Fibroblast of pulmonary artery (primary cell): ENCODE results near the gene ECI1.

Source experiments
- DNase-seq: peaks from one replicate; pipeline ENCODE4 v3.0.0-alpha.2; 2010; ENCODE audit warnings: low read depth
- H3K4me3 ChIP-seq: replicated peaks from 2 replicates; pipeline ENCODE4 v1.5.1; 2011; ENCODE audit warnings: low read depth, mild to moderate bottlenecking, control low read depth, low read length, moderate library complexity
- CTCF ChIP-seq: IDR thresholded peaks from 2 replicates; pipeline ENCODE4 v1.5.1; 2011; ENCODE audit warnings: mild to moderate bottlenecking, control low read depth, low read length, inconsistent platforms; ENCODE audit errors: missing control alignments

The ECI1 gene

DNA sequence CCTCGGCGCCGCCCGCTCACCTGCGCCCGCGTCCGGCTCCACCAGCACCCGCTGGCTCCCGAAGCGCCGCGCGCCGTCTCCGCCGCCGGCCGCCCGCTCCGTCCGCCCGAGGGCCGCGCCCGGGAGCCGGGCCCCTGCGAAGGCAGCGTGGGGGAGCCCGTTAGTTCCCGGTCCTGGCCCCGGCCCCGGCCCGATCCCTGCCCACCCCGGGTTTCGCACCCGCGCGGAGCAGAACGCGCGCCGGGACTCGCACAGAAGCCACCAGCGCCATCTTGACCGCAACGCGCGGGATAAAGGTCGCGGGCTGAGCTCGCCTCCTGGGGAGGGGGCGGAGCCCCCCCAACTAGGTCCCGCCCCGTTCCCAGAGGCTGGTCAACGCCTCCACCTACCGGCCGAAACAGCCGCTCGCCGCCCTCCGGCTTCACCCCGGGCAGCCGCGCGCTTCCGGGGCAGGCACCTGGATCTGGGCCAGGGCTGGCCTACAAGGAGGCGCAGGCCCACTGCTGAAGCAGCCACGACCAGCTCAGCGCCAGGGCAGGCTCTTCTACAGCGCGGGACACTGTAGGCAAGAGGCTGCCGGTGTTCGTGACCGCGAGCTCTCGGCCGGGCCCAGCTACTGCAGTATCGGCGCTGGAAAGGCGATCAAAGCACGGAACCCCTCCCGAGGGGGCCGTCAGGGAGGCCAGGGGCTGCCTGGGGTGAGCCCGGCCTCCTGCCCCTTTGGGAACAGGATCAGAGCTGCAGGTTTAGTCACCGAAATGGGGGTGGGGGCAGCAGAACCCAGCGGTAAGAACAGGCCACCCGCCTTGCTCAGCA lies at the start of gene ECI1:
TSS of gene ECI1 (minus strand) at position 292 of the 816 bp plus-strand sequence. CDS start at position 271, 21 bp downstream.
- H3K4me3 ChIP-seq: peak within 1 kb of the TSS; percentile 68
- DNase-seq: peak; percentile 96
- peak; percentile 51 for TF ChIP-seq CTCF

DNA sequence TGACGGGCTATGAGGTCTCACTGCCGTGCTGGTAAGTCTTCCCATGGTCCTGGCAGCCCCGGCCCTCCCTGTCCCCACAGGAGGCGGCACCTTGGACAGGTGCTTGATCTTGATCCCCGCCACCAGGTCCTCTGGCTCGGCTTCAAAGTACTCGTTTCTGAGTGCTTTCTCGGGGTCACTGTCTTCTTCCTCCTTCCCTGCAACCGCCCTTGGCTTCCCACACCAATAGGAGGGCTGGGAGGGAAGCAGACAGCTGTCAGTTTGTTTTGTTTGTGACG lies 48.5 kb upstream of the ECI1 start:
- H3K4me3 ChIP-seq: no peak overlapping the region
- TF ChIP-seq CTCF: no peak
- no peak for DNase-seq

GRCh38 chr16:2299121-2299914 lies 47.9 kb upstream of the ECI1 start:
- TF ChIP-seq CTCF: no peak
- no peak for DNase-seq
- no peak overlapping the region for H3K4me3 ChIP-seq

DNA sequence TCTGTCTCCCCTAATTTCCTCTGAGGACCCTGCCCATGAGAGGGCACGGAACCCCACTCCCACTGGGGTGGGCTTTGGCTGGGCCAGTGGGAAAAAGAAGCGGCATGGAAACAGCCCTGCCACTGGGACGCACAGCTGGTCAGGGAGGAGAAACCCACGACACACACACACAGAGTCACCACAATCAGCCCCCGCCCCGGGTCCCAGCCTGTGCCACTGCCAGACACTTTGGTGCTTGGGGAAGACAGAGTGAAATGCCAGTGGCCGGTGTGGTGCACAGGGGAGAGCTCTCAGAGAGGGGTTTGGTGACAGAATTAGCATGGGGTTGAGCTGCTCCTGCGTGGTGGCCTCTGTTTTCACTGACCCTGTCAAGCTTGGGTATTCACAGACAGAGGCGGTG lies 47.2 kb upstream of the ECI1 start:
- no peak for DNase-seq

GRCh38 chr16:2297506-2297860 lies 46.1 kb upstream of the ECI1 start:
- DNase-seq: no peak
- no peak overlapping the region for H3K4me3 ChIP-seq
- no peak for TF ChIP-seq CTCF

More for the DNA sequence above, 47.2 kb upstream of the ECI1 start:
- no peak for TF ChIP-seq CTCF
- H3K4me3 ChIP-seq: no peak overlapping the region

DNA sequence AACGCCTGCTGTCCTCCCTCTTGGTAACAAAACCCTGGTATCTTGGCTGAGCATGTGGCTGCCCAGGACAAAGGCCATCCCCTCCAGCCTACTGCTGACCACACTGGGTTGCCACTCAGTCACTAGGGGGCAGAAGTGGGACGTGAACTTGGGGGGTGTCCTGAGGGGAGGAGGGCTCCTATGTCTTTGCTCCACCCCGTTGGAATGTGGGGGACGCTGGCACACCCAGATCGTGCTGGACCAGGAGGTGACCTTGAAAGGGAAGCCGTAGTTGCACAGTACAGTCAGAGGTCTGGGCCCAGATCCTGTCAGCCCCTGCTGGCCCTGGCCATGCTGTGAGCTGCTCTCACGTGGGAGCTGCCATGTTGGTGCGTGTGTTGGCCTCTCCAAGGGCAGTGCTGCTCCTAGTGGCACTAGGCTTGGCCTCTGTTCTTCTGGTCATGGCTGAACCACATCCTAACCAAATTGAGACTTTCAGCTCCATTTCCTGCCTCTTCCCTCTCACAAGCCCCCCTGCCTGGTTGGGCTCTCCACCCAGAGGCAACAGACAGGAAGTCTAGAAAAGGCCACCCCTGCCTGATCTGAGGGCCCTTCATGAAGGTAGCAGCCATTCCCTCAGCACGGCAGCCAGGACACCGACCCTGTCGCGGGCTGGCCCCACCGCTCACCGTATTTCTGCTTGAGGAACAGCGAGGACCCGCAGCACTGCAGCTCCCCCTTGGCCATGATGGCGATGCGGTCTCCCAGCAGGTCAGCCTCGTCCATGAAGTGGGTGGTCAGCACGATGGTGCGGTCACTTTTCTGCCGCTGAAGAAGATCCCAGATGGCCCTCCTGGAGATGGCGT lies 45.5 kb upstream of the ECI1 start:
- peak; percentile 35 for DNase-seq
- H3K4me3 ChIP-seq: no peak overlapping the region
- TF ChIP-seq CTCF: peak; percentile 47
